HepG2 (cell line): ENCODE measurements around the gene PARD3. TPM values are rescaled to one million over a fixed set of nuclear protein-coding genes. Genes with fewer than 3 reads are reported as not detected.

Experiments used
- CAMTA2 ChIP-seq: sonication (generic); formaldehyde crosslinking; IDR thresholded peaks from 2 replicates; pipeline ENCODE4 v1.4.0; 2020; ENCODE audit warnings: mild to moderate bottlenecking, missing genetic modification reagents, borderline replicate concordance
- KDM5B ChIP-seq: sonication (generic); formaldehyde crosslinking; IDR thresholded peaks from 2 replicates; pipeline ENCODE4 v1.4.0; 2020; ENCODE audit warnings: missing genetic modification reagents, mild to moderate bottlenecking, borderline replicate concordance
- KIAA2018 ChIP-seq: sonication (generic); formaldehyde crosslinking; IDR thresholded peaks from 2 replicates; pipeline ENCODE4 v1.5.0; 2020; ENCODE audit warnings: mild to moderate bottlenecking, missing genetic modification reagents, borderline replicate concordance
- MAF1 ChIP-seq: sonication (generic); formaldehyde crosslinking; IDR thresholded peaks from 2 replicates; pipeline ENCODE4 v1.5.0; 2020; ENCODE audit warnings: missing genetic modification reagents, borderline replicate concordance
- PCBP1 ChIP-seq: fragments of 200-400 bp; formaldehyde crosslinking; IDR thresholded peaks from 2 replicates; pipeline ENCODE4 v1.6.1; 2017; ENCODE audit warnings: mild to moderate bottlenecking, low read depth, low read length, borderline replicate concordance
- RCOR2 ChIP-seq: IDR thresholded peaks from 2 replicates; pipeline ENCODE4 v1.6.1; 2016; ENCODE audit warnings: missing biosample characterization, missing genetic modification reagents
- RFXANK ChIP-seq: IDR thresholded peaks from 2 replicates; pipeline ENCODE4 v1.6.1; 2016
- SIX1 ChIP-seq: sonication (generic); formaldehyde crosslinking; IDR thresholded peaks from 2 replicates; pipeline ENCODE4 v1.4.0; 2020; ENCODE audit warnings: missing genetic modification reagents, borderline replicate concordance
- SP1 ChIP-seq, 2 experiments: fragments of 450-650 bp in 1 of 2; sonication (generic) in 1 of 2; formaldehyde crosslinking in 1 of 2; IDR thresholded peaks; 2 replicates each; pipeline versions ENCODE4 v1.4.0 to v1.6.1; 2016 to 2020; ENCODE audit warnings: missing genetic modification reagents in 1 of 2
- SP4 ChIP-seq: sonication (generic); formaldehyde crosslinking; IDR thresholded peaks from 2 replicates; pipeline ENCODE4 v1.8.1; 2023; ENCODE audit warnings: mild to moderate bottlenecking, missing genetic modification reagents
- SRY ChIP-seq: sonication (generic); formaldehyde crosslinking; IDR thresholded peaks from 2 replicates; pipeline ENCODE4 v1.8.0; 2022; ENCODE audit warnings: mild to moderate bottlenecking, missing genetic modification reagents
- STAT5B ChIP-seq: sonication (generic); formaldehyde crosslinking; IDR thresholded peaks from 2 replicates; pipeline ENCODE4 v1.4.0; 2020; ENCODE audit warnings: missing genetic modification reagents
- TEAD2 ChIP-seq: sonication (generic); formaldehyde crosslinking; IDR thresholded peaks from 2 replicates; pipeline ENCODE4 v1.9.0; 2021; ENCODE audit warnings: missing genetic modification reagents
- ZBTB2 ChIP-seq: sonication (generic); formaldehyde crosslinking; IDR thresholded peaks from 2 replicates; pipeline ENCODE4 v1.8.0; 2022; ENCODE audit warnings: low read depth, missing genetic modification reagents
- ZBTB3 ChIP-seq: sonication (generic); formaldehyde crosslinking; IDR thresholded peaks from 2 replicates; pipeline ENCODE4 v1.4.0; 2020; ENCODE audit warnings: low read depth, mild to moderate bottlenecking, moderate library complexity, missing genetic modification reagents, borderline replicate concordance
- ZFP37 ChIP-seq: sonication (generic); formaldehyde crosslinking; IDR thresholded peaks from 2 replicates; pipeline ENCODE4 v1.4.0; 2020; ENCODE audit warnings: missing genetic modification reagents, borderline replicate concordance
- ZNF17 ChIP-seq: sonication (generic); formaldehyde crosslinking; IDR thresholded peaks from 2 replicates; pipeline ENCODE4 v1.5.0; 2020; ENCODE audit warnings: mild to moderate bottlenecking, missing genetic modification reagents
- ZNF362 ChIP-seq: sonication (generic); formaldehyde crosslinking; IDR thresholded peaks from 2 replicates; pipeline ENCODE4 v1.4.0; 2020; ENCODE audit warnings: missing genetic modification reagents, mild to moderate bottlenecking, borderline replicate concordance
- ZNF7 ChIP-seq: IDR thresholded peaks from 2 replicates; pipeline ENCODE4 v1.6.1; 2016; ENCODE audit warnings: missing biosample characterization, missing genetic modification reagents
- ZNF776 ChIP-seq: sonication (generic); formaldehyde crosslinking; IDR thresholded peaks from 2 replicates; pipeline ENCODE4 v1.4.0; 2020; ENCODE audit warnings: mild to moderate bottlenecking, missing genetic modification reagents
- ZNF780A ChIP-seq: sonication (generic); formaldehyde crosslinking; IDR thresholded peaks from 2 replicates; pipeline ENCODE4 v1.8.0; 2022; ENCODE audit warnings: mild to moderate bottlenecking, missing genetic modification reagents, moderate library complexity
- polyA plus RNA-seq, 8 experiments: library from polyadenylated mRNA; depleted of rRNA in 3 of 8; stranded (reverse) in 7 of 8; unstranded in 1 of 8; fragments of >200 nt; fragmentation: Illumina TruSeq in 4 of 8; extraction: Trizol in 4 of 8; gene quantifications; 2 replicates each; pipeline versions ENCODE4 v1.2.1 to v1.2.3, GENCODE V29; 2011 to 2016; ENCODE audit warnings: low read depth in 4 of 8, missing spikeins in 1 of 8, mixed read lengths in 1 of 8; ENCODE audit not compliant: insufficient read depth in 1 of 8
- total RNA-seq, 5 experiments: library from RNA; depleted of rRNA; stranded (reverse); fragments of >200 nt; fragmentation: Illumina TruSeq; extraction: Trizol; gene quantifications; 2 replicates each; pipeline ENCODE4 v1.2.3, GENCODE V29; 2016; ENCODE audit warnings: low read depth in 1 of 5

The PARD3 gene
- total and polyA plus RNA-seq, 2 of the 13 experiments (the other 11 are each of a cell fraction or from before 2014, with no cell fraction given): 40.9 to 60.0 TPM

- TF ChIP-seq ZNF7 (CRISPR knock-in tag) (no peak), KIAA2018 (CRISPR knock-in tag) (no peak), ZBTB2 (CRISPR knock-in tag) (no peak), RFXANK (CRISPR knock-in tag) (no peak), PCBP1 (no peak), RCOR2 (CRISPR knock-in tag) (peak; percentile 72; the same call in 1 of the 2 replicates), KDM5B (CRISPR knock-in tag) (no peak), MAF1 (CRISPR knock-in tag) (no peak), SP4 (no peak), SRY (CRISPR knock-in tag) (no peak), CAMTA2 (no peak), SIX1 (CRISPR knock-in tag) (peak; percentile 84; the same call in 1 of the 2 replicates), STAT5B (CRISPR knock-in tag) (no peak), SP1 (IDR thresholded peaks at IDR 0.05) (no peak), SP1 (CRISPR knock-in tag; IDR thresholded peaks at IDR 0.05) (no peak), ZNF362 (CRISPR knock-in tag) (no peak), ZNF17 (CRISPR knock-in tag) (no peak), ZNF776 (CRISPR knock-in tag) (no peak), ZNF780A (CRISPR knock-in tag) (no peak), TEAD2 (CRISPR knock-in tag) (no peak), ZFP37 (CRISPR knock-in tag) (no peak), ZBTB3 (0 out of 2 replicates have a peak, but pooled peaks have one; percentile 66)
Observed at GRCh38 chr10:34216348-34216945, 598.6 kb downstream of the PARD3 start (continued).
